Thyroid gland (tissue), 4 donors: ENCODE data around the gene UBXN11. TPM values are rescaled to one million over a fixed set of nuclear protein-coding genes. Genes with fewer than 3 reads are reported as not detected.

Experiments used
- DNase-seq, 2 donors: peaks; one replicate each; pipeline ENCODE4 v3.0.0-alpha.2; 2019
- H3K27ac ChIP-seq, 3 donors: fragments of 200-600 bp; sonication (generic); 1 replicate in 2 of 3; 2 replicates in 1 of 3; pipeline ENCODE4 v1.5.1; 2016 to 2019; ENCODE audit warnings: mild to moderate bottlenecking in 1 of 3, moderate library complexity in 1 of 3
- H3K27me3 ChIP-seq: fragments of 200-600 bp; sonication (generic); one replicate; pipeline ENCODE4 v1.5.1; 2019
- H3K36me3 ChIP-seq, 2 donors: fragments of 200-600 bp; sonication (generic); one replicate each; pipeline ENCODE4 v1.5.1; 2016 to 2019
- H3K4me1 ChIP-seq, 2 donors: fragments of 200-600 bp; sonication (generic); one replicate each; pipeline ENCODE4 v1.5.1; 2017 to 2019
- H3K4me3 ChIP-seq, 3 donors: fragments of 200-600 bp; sonication (generic); replicated peaks in 1 of 3; 1 replicate in 2 of 3; 2 replicates in 1 of 3; pipeline ENCODE4 v1.5.1; 2016; ENCODE audit warnings: mild to moderate bottlenecking in 1 of 3
- H3K9me3 ChIP-seq: fragments of 200-600 bp; sonication (generic); one replicate; pipeline ENCODE4 v1.5.1; 2017
- CTCF ChIP-seq, 6 experiments: fragments of 200-600 bp in 3 of 6; fragments of 450-650 bp in 3 of 6; sonication (generic) in 3 of 6; IDR thresholded peaks; one replicate each; pipeline ENCODE4 v1.5.1; 2016 to 2019; ENCODE audit warnings: antibody characterized with exemption in 6 of 6, mild to moderate bottlenecking in 2 of 6, inconsistent platforms in 1 of 6, moderate library complexity in 1 of 6
- POLR2A ChIP-seq, 2 donors: fragments of 450-650 bp; IDR thresholded peaks; one replicate each; pipeline ENCODE4 v1.6.1; 2017; ENCODE audit warnings: antibody characterized with exemption in 2 of 2, mild to moderate bottlenecking in 2 of 2, moderate library complexity in 1 of 2
- WGBS, 2 donors: methylation state at CpG; one replicate each; pipeline ENCODE4 v1.1.5; 2017; 5-methylcytosine and 5-hydroxymethylcytosine counted together
- intact Hi-C: fragments of 100-400 bp; cut with DNase I; formaldehyde crosslinking; loops from one replicate; pipeline ENCODE4 v1.15.1; 2023
- total RNA-seq, 4 donors: library from RNA; depleted of rRNA; stranded (reverse); fragments of >200 nt; gene quantifications; one replicate each; pipeline ENCODE4 v1.2.3, GENCODE V29; 2016

Gene UBXN11
- total RNA-seq, 4 donors from 2014 or later = 23.9 to 35.4 (median 30.2) TPM

- intact Hi-C loops = loop anchor here (5.0 kb wide), 1 partner anchor 43 kb away; no protein-coding TSS in a partner anchor
- H3K9me3 ChIP-seq = no peaks in the 10 kb centered on the region
- 3 to 6% methylated on average over 20 to 51 of the region's 66 CpGs for WGBS, 2 donors
- H3K36me3 ChIP-seq = peaks cover 6 to 7% of the 10 kb centered on the region in 2 donors
- peak within 1 kb of the TSS; percentile 85 to 96 (median 89) for H3K27ac ChIP-seq
- H3K4me3 ChIP-seq = peak within 1 kb of the TSS; percentile 77 to 78 (median 78)
- H3K27me3 ChIP-seq = no peaks in the 10 kb centered on the region
- DNase-seq = peak; percentile 88
- peaks cover 23 to 67% of the 10 kb centered on the region in 2 donors for H3K4me1 ChIP-seq
- TF ChIP-seq POLR2A (IDR thresholded peaks at IDR 0.05) = peak; percentile 75 to 89
- TF ChIP-seq CTCF (IDR thresholded peaks at IDR 0.05) = peak in 3 of 6 experiments; percentile 19 to 45 (median 32)
Observed at GRCh38 chr1:26279456-26280332, 26.7 kb downstream of the UBXN11 start, which contains the start of gene SH3BGRL3. Gene SH3BGRL3, plus strand, starts transcription at chr1:26280086. Its CDS starts 70 bp downstream, at chr1:26280156.

- TF ChIP-seq POLR2A (IDR thresholded peaks at IDR 0.05) (no peak), CTCF (IDR thresholded peaks at IDR 0.05) (no peak)
- H3K27ac ChIP-seq = peak overlapping the region; percentile 85 to 96 (median 89)
- DNase-seq = no peak
- H3K36me3 ChIP-seq = peaks cover 6 to 7% of the 10 kb centered on the region in 2 donors
- H3K4me1 ChIP-seq = peaks cover 23 to 59% of the 10 kb centered on the region in 2 donors
- peak overlapping the region in 2 of 3 donors; percentile 77 to 78 for H3K4me3 ChIP-seq
- intact Hi-C loops = loop anchor here (5.0 kb wide), 1 partner anchor 43 kb away; no protein-coding TSS in a partner anchor
- 61 to 62% methylated on average over 9 of the region's 9 CpGs for WGBS, 2 donors
- H3K27me3 ChIP-seq = no peaks in the 10 kb centered on the region
- no peaks in the 10 kb centered on the region for H3K9me3 ChIP-seq
Observed at GRCh38 chr1:26278724-26279455, 27.5 kb downstream of the UBXN11 start.

GRCh38 chr1:26278303-26278702 is 28.1 kb downstream of the UBXN11 start:
- H3K27me3 ChIP-seq = no peaks in the 10 kb centered on the region
- TF ChIP-seq POLR2A (IDR thresholded peaks at IDR 0.05) (no peak), CTCF (IDR thresholded peaks at IDR 0.05) (no peak)
- DNase-seq = peak; percentile 75 to 86
- intact Hi-C loops = loop anchor here (5.0 kb wide), 1 partner anchor 44 kb away; no protein-coding TSS in a partner anchor
- H3K4me1 ChIP-seq = peaks cover 23 to 59% of the 10 kb centered on the region in 2 donors
- no peaks in the 10 kb centered on the region for H3K9me3 ChIP-seq
- H3K36me3 ChIP-seq = peaks cover 7 to 9% of the 10 kb centered on the region in 2 donors
- no peak overlapping the region for H3K4me3 ChIP-seq
- peak overlapping the region; percentile 39 to 89 (median 85) for H3K27ac ChIP-seq
- WGBS, 2 donors = 27 to 40% methylated on average over 4 of the region's 4 CpGs

- no peak for DNase-seq
- Histone ChIP-seq H3K27ac (peak overlapping the region in 2 of 3 donors; percentile 85 to 89), H3K4me3 (no peak overlapping the region), H3K36me3 (peaks cover 7 to 12% of the 10 kb centered on the region in 2 donors), H3K27me3 (no peaks in the 10 kb centered on the region), H3K9me3 (no peaks in the 10 kb centered on the region), H3K4me1 (peaks cover 23 to 59% of the 10 kb centered on the region in 2 donors)
- TF ChIP-seq POLR2A (IDR thresholded peaks at IDR 0.05) = no peak
- no peak for TF ChIP-seq CTCF (IDR thresholded peaks at IDR 0.05)
- 82 to 100% methylated on average over 1 of the region's 1 CpG for WGBS, 2 donors
- intact Hi-C loops = loop anchor here (5.0 kb wide), 1 partner anchor 45 kb away; no protein-coding TSS in a partner anchor
Observed at GRCh38 chr1:26277719-26278118, 28.7 kb downstream of the UBXN11 start.
